ENCODE results near the gene TRPT1. TPM values are rescaled to one million over a fixed set of nuclear protein-coding genes. Genes with fewer than 3 reads are reported as not detected.
A peak's percentile ranks its signal among the peaks of the same experiment; 100 is the strongest.

Gene TRPT1
- total RNA-seq, 1 donor from 2014 or later, result 82.3 TPM

- DNase-seq, result no peak
- intact Hi-C loops (cut with micrococcal nuclease), result loop anchor here (5.0 kb wide), 1 partner anchor 93 kb away; the partner anchor contains the start of gene CATSPERZ
- Histone ChIP-seq H3K4me1 (peaks cover 44% of the 10 kb centered on the region), H3K9me3 (replicated peaks) (no peaks in the 10 kb centered on the region), H3K4me3 (no peak overlapping the region), H3K36me3 (peaks cover 26% of the 10 kb centered on the region), H3K27ac (replicated peaks) (peak overlapping the region; percentile 88), H3K27me3 (ENCODE audit: low read depth) (no peaks in the 10 kb centered on the region)
- TF ChIP-seq, protein P1, sequence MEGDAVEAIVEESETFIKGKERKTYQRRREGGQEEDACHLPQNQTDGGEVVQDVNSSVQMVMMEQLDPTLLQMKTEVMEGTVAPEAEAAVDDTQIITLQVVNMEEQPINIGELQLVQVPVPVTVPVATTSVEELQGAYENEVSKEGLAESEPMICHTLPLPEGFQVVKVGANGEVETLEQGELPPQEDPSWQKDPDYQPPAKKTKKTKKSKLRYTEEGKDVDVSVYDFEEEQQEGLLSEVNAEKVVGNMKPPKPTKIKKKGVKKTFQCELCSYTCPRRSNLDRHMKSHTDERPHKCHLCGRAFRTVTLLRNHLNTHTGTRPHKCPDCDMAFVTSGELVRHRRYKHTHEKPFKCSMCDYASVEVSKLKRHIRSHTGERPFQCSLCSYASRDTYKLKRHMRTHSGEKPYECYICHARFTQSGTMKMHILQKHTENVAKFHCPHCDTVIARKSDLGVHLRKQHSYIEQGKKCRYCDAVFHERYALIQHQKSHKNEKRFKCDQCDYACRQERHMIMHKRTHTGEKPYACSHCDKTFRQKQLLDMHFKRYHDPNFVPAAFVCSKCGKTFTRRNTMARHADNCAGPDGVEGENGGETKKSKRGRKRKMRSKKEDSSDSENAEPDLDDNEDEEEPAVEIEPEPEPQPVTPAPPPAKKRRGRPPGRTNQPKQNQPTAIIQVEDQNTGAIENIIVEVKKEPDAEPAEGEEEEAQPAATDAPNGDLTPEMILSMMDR (IDR thresholded peaks at IDR 0.05; ENCODE audit: borderline replicate concordance), result no peak
Measured at GRCh38 chr11:64208796-64209562, 17.0 kb downstream of the TRPT1 start.

DNA sequence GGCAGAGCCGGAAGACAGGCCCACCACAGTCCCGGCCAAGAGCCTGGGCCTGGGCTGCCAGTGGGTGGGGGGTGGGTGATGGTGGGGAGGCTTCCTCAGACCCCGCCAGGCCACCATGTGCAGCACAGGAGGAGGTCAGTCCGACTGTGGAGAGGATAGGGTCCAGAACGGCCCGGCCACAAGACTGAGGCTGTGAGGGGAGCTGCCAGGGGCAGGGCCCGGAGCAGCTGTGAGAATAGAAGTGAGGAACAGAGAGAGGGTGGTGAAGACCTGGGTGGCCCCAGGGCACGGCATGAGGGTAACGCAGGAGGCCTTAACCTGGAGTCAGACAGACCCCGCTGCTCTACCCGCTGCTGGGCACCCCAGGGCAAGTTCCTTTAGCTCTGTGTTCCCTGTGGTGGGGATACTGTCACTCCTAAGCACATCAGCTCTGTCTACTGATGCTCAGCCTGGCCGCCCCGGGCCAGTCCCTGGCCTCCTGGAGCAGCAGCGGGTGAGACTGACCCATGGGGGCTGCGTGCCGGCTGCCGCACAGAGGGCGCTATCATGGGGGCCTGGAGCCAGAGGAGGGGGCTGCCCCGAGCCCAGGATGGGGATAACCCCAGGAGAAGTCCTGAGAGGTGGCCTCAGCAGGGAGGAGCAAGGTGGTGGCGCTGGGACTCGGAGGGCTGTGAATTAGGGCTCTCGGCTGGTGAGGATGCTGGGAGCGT lies 17.7 kb downstream of the TRPT1 start:
- H3K27ac ChIP-seq (replicated peaks), result peak overlapping the region; percentile 88
- intact Hi-C loops (cut with micrococcal nuclease), result loop anchor here (5.0 kb wide), 1 partner anchor 94 kb away; the partner anchor contains the start of gene CATSPERZ
- no peak for DNase-seq
- H3K36me3 ChIP-seq, result peaks cover 33% of the 10 kb centered on the region
- TF ChIP-seq, protein P1 (IDR thresholded peaks at IDR 0.05; ENCODE audit: borderline replicate concordance), result no peak
- no peaks in the 10 kb centered on the region for H3K27me3 ChIP-seq (ENCODE audit: low read depth)
- peaks cover 47% of the 10 kb centered on the region for H3K4me1 ChIP-seq
- H3K9me3 ChIP-seq (replicated peaks), result no peaks in the 10 kb centered on the region
- H3K4me3 ChIP-seq, result peak overlapping the region; percentile 58

DNA sequence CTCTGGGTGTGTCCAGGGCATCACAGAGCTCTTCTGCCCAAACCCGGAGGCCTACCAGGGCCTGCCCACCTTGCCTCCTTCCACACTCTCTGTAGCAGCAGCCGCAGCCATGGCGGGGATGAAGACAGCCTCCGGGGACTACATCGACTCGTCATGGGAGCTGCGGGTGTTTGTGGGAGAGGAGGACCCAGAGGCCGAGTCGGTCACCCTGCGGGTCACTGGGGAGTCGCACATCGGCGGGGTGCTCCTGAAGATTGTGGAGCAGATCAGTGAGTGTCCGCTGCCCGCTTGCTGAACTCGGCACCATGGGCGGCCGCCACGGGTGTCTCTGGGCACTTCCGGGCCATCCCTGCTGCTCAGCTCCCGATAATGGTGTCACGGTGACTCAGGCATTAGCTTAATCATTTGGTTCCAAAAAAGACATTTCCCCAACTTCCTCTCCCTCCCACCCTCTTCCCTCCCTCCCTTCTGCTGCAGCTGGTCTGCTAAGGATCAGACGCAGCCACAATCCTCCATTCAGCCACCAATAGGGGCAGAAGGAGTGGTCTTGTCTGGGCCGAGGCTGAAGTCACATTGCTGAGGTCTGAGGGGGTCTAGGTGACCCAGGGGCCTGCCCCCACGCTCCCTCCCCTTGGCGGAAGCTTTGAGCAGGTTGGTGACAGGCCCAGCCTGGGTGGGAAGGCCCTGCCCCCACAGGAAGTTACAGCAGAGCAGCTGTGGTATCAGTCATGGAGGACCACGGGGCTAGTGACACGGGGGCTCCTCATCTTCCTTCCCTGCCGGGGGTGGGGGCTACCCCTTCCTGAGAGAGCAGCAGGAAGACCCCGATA lies 18.5 kb downstream of the TRPT1 start:
- Histone ChIP-seq H3K4me3 (peak overlapping the region; percentile 58), H3K4me1 (peaks cover 54% of the 10 kb centered on the region), H3K36me3 (peaks cover 41% of the 10 kb centered on the region), H3K27me3 (ENCODE audit: low read depth) (no peaks in the 10 kb centered on the region), H3K9me3 (replicated peaks) (no peaks in the 10 kb centered on the region), H3K27ac (replicated peaks) (peak overlapping the region; percentile 88)
- TF ChIP-seq, protein P1 (IDR thresholded peaks at IDR 0.05; ENCODE audit: borderline replicate concordance), result no peak
- DNase-seq, result peak; percentile 69
- intact Hi-C loops (cut with micrococcal nuclease), result loop anchor here (5.0 kb wide), 1 partner anchor 95 kb away; the partner anchor contains the start of gene CATSPERZ

- TF ChIP-seq, protein P1 (IDR thresholded peaks at IDR 0.05; ENCODE audit: borderline replicate concordance), result no peak
- peak within 1 kb of the TSS; percentile 58 for H3K4me3 ChIP-seq
Measured at GRCh38 chr11:64206457-64207255, 19.3 kb downstream of the TRPT1 start, which contains the start of gene FERMT3. Gene FERMT3 (plus strand): TSS chr11:64206721. CDS start chr11:64207365, 644 bp downstream.

More at GRCh38 chr11:64206457-64207255, 19.3 kb downstream of the TRPT1 start, which contains the start of gene FERMT3:
- Histone ChIP-seq H3K27me3 (ENCODE audit: low read depth) (no peaks in the 10 kb centered on the region), H3K36me3 (peaks cover 48% of the 10 kb centered on the region), H3K27ac (replicated peaks) (peak within 1 kb of the TSS; percentile 88), H3K9me3 (replicated peaks) (no peaks in the 10 kb centered on the region), H3K4me1 (peaks cover 55% of the 10 kb centered on the region)
- intact Hi-C loops (cut with micrococcal nuclease), result loop anchor here (5.0 kb wide), 1 partner anchor 96 kb away; the partner anchor contains the start of gene CATSPERZ
- peak; percentile 72 for DNase-seq
